ENCODE data around the gene WRAP53.
"Not testable (repeated sequence)": the region's sequence is repeated elsewhere in the genome, so short reads cannot be mapped to it uniquely, and the experiment has no call there.

WRAP53 gene

GRCh38 chr17:7687908-7688807 is at the start of gene WRAP53:
WRAP53 (plus strand) TSS chr17:7688477; CDS start chr17:7688649, 172 bp downstream.
- DNase-seq (ENCODE audit: low read depth in 2 of 3, low spot score in 1 of 3): peak; percentile 92 to 98 (median 96)

GRCh38 chr17:7640783-7641182 is 47.5 kb upstream of the WRAP53 start:
- DNase-seq (ENCODE audit: low read depth in 2 of 3, low spot score in 1 of 3): no peak

- DNase-seq (ENCODE audit: low read depth in 2 of 3, low spot score in 1 of 3): not testable (repeated sequence)
Measured at GRCh38 chr17:7641635-7642034, 46.6 kb upstream of the WRAP53 start.

GRCh38 chr17:7644775-7645174 is 43.5 kb upstream of the WRAP53 start:
- DNase-seq (ENCODE audit: low read depth in 2 of 3, low spot score in 1 of 3): no peak

GRCh38 chr17:7646457-7646856 is 41.8 kb upstream of the WRAP53 start:
- no peak for DNase-seq (ENCODE audit: low read depth in 2 of 3, low spot score in 1 of 3)

- no peak for DNase-seq (ENCODE audit: low read depth in 2 of 3, low spot score in 1 of 3)
Measured at GRCh38 chr17:7647018-7647417, 41.3 kb upstream of the WRAP53 start.

GRCh38 chr17:7650509-7651096 is 37.7 kb upstream of the WRAP53 start, which contains the start of gene ATP1B2:
ATP1B2 (plus strand) TSS chr17:7650926; CDS start chr17:7651519, 593 bp downstream.
- peak; percentile 37 to 58 (median 46) for DNase-seq (ENCODE audit: low read depth in 2 of 3, low spot score in 1 of 3)

GRCh38 chr17:7651097-7651664 is 37.1 kb upstream of the WRAP53 start:
- no peak for DNase-seq (ENCODE audit: low read depth in 2 of 3, low spot score in 1 of 3)

GRCh38 chr17:7651665-7652387 is 36.5 kb upstream of the WRAP53 start:
- DNase-seq (ENCODE audit: low read depth in 2 of 3, low spot score in 1 of 3): no peak

- DNase-seq (ENCODE audit: low read depth in 2 of 3, low spot score in 1 of 3): no peak
Measured at GRCh38 chr17:7652388-7653356, 35.6 kb upstream of the WRAP53 start.

GRCh38 chr17:7654832-7655540 is 33.3 kb upstream of the WRAP53 start:
- no peak for DNase-seq (ENCODE audit: low read depth in 2 of 3, low spot score in 1 of 3)

GRCh38 chr17:7655541-7655840 is 32.8 kb upstream of the WRAP53 start:
- DNase-seq (ENCODE audit: low read depth in 2 of 3, low spot score in 1 of 3): no peak

- no peak for DNase-seq (ENCODE audit: low read depth in 2 of 3, low spot score in 1 of 3)
Measured at GRCh38 chr17:7656958-7657609, 31.2 kb upstream of the WRAP53 start.

- no peak for DNase-seq (ENCODE audit: low read depth in 2 of 3, low spot score in 1 of 3)
Measured at GRCh38 chr17:7667656-7668406, 20.4 kb upstream of the WRAP53 start.

- DNase-seq (ENCODE audit: low read depth in 2 of 3, low spot score in 1 of 3): no peak
Measured at GRCh38 chr17:7668482-7668881, 19.8 kb upstream of the WRAP53 start.

- peak; percentile 23 to 64 (median 33) for DNase-seq (ENCODE audit: low read depth in 2 of 3, low spot score in 1 of 3)
Measured at GRCh38 chr17:7673239-7673638, 15.0 kb upstream of the WRAP53 start.

GRCh38 chr17:7674934-7675333 is 13.3 kb upstream of the WRAP53 start:
- DNase-seq (ENCODE audit: low read depth in 2 of 3, low spot score in 1 of 3): no peak

GRCh38 chr17:7676533-7676932 is 11.7 kb upstream of the WRAP53 start:
- DNase-seq (ENCODE audit: low read depth in 2 of 3, low spot score in 1 of 3): no peak
